ENCODE measurements around the gene TMEM266.

- TF ChIP-seq CTCF (conservative IDR thresholded peaks at IDR 0.05 in 1 of 2, IDR thresholded peaks at IDR 0.05 in 1 of 2; ENCODE audit: extremely low read depth in 1 of 2, insufficient read depth in 1 of 2, low read depth in 1 of 2, low read length in 2 of 2) (no peak), EZH2 (IDR thresholded peaks at IDR 0.05; ENCODE audit: borderline replicate concordance, low read length) (no peak)
Measured at GRCh38 chr15:76151599-76151974, 91.8 kb downstream of the TMEM266 start.
